Mammary epithelial cell (primary cell): ENCODE results near the gene ARSJ.

Experiments used
- EZH2 ChIP-seq: IDR thresholded peaks from 2 replicates; pipeline ENCODE4 v1.6.1; 2012; ENCODE audit warnings: low read length, inconsistent platforms, borderline replicate concordance
- TF ChIP-seq, protein P1 (sequence below), 2 donors: IDR thresholded peaks in 1 of 2; conservative IDR thresholded peaks in 1 of 2; 2 replicates each; pipeline ENCODE4 v1.5.1; 2011 to 2012; ENCODE audit warnings: inconsistent platforms in 2 of 2, low read length in 2 of 2, mild to moderate bottlenecking in 2 of 2, control low read depth in 1 of 2, low read depth in 1 of 2; ENCODE audit not compliant: insufficient read depth in 1 of 2; ENCODE audit errors: extremely low read depth in 1 of 2

DNA sequence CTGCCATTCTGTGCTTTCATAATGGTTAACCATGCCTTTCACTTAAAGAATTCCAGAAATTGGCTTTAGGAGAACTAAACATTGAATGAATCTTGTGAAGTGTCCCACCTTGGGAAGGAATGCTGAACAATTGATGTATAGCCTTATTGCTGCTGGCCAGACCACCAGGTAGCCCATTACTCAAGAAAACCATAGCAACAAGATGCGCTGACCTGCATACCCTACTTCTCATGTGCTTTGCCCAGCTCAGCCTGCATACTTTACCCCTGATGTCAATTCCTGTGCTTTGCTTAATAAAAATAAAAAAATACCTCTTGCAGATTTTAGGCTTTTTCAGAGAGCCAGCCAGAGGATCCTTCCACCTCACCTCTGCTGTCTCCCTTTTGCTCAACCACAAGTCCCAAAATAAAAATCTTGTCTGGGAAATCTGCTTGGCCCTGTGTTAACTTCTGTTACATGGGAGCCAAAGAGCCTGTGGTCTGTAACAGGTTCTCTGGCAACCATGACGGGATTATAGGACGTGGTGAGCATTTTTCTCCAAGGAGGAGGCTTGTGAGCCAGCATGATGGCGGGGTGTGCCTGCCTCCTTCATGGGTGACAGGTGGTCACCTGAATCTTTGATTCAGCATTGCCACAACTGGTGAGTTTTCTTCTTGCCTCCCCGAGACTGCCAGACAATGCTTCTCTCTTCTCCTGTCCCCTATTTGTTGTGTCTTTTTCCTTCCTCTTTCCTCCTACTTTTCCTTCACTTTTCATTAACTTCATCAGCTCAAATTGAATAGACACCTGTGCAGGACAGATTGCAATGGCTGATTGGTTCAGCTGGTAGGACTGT lies 106.8 kb downstream of the ARSJ start:
- TF ChIP-seq, protein P1, sequence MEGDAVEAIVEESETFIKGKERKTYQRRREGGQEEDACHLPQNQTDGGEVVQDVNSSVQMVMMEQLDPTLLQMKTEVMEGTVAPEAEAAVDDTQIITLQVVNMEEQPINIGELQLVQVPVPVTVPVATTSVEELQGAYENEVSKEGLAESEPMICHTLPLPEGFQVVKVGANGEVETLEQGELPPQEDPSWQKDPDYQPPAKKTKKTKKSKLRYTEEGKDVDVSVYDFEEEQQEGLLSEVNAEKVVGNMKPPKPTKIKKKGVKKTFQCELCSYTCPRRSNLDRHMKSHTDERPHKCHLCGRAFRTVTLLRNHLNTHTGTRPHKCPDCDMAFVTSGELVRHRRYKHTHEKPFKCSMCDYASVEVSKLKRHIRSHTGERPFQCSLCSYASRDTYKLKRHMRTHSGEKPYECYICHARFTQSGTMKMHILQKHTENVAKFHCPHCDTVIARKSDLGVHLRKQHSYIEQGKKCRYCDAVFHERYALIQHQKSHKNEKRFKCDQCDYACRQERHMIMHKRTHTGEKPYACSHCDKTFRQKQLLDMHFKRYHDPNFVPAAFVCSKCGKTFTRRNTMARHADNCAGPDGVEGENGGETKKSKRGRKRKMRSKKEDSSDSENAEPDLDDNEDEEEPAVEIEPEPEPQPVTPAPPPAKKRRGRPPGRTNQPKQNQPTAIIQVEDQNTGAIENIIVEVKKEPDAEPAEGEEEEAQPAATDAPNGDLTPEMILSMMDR (conservative IDR thresholded peaks at IDR 0.05 in 1 of 2, IDR thresholded peaks at IDR 0.05 in 1 of 2; ENCODE audit: extremely low read depth in 1 of 2, insufficient read depth in 1 of 2, low read depth in 1 of 2, low read length in 2 of 2): no peak
- TF ChIP-seq EZH2: no peak
